AG09309 (cell line): ENCODE data around the gene NOL4L.

ENCODE experiments used
- DNase-seq: peaks from one replicate; pipeline ENCODE4 v3.0.0-alpha.2; 2010; ENCODE audit warnings: low read depth
- H3K4me3 ChIP-seq: 2 replicates; pipeline ENCODE4 v1.5.1; 2011; ENCODE audit warnings: mild to moderate bottlenecking, low read depth, low read length, moderate library complexity; ENCODE audit not compliant: control insufficient read depth
- TF ChIP-seq, protein P1 (sequence below): IDR thresholded peaks from 2 replicates; pipeline ENCODE4 v1.5.1; 2011; ENCODE audit warnings: mild to moderate bottlenecking, low read depth, low read length, inconsistent platforms; ENCODE audit not compliant: insufficient read depth, control insufficient read depth; ENCODE audit errors: missing control alignments

Gene NOL4L

DNA sequence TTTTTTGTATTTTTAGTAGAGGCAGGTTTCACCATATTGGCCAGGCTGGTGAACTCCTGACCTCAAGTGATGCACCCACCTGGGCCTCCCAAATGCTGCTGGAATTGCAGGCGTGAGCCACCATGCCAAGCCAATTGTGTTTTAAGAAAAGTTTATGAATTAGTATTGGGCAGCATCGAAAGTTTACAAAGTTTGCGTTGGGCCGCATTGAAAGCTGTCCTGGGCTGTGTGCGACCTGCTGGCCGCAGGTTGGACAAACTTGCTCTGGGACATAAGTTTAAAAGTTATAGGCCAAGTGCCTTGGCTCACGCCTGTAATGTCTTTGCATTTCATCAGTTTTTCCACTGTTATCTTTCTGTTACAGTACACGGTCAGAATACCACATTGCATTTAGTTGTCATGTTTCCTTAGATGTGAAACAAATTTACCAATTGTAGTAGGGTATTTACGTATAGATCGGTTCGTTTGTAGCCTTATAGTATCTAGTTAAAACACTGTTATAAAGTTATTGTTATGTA is 187.5 kb downstream of the NOL4L start:
- DNase-seq: no peak
- H3K4me3 ChIP-seq: no peak overlapping the region
- TF ChIP-seq, protein P1, sequence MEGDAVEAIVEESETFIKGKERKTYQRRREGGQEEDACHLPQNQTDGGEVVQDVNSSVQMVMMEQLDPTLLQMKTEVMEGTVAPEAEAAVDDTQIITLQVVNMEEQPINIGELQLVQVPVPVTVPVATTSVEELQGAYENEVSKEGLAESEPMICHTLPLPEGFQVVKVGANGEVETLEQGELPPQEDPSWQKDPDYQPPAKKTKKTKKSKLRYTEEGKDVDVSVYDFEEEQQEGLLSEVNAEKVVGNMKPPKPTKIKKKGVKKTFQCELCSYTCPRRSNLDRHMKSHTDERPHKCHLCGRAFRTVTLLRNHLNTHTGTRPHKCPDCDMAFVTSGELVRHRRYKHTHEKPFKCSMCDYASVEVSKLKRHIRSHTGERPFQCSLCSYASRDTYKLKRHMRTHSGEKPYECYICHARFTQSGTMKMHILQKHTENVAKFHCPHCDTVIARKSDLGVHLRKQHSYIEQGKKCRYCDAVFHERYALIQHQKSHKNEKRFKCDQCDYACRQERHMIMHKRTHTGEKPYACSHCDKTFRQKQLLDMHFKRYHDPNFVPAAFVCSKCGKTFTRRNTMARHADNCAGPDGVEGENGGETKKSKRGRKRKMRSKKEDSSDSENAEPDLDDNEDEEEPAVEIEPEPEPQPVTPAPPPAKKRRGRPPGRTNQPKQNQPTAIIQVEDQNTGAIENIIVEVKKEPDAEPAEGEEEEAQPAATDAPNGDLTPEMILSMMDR: no peak

DNA sequence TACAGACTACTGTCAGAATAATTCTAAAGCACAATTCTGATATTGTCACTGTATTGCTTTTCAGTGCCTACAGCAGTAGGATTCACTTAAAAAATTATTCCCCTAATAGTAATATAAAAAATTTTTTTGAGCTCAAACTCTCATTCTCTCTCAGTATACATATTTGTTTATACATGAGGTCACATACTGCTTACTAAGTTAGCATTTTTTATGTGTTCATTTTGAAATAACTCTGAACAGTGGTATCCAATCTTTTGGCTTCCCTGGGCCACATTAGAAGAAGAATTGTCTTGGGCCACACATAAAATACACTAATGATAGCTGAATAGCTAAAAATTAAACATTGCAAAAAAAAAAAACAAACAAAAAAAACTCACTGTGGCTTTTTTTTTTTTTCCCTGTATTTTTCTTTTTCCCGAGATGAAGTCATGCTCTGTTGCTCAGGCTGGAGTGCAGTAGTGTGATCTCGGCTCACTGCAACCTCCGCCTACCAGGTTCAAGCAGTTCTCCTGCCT is 188.4 kb downstream of the NOL4L start:
- TF ChIP-seq, protein P1: no peak
- DNase-seq: no peak
- no peak overlapping the region for H3K4me3 ChIP-seq

DNA sequence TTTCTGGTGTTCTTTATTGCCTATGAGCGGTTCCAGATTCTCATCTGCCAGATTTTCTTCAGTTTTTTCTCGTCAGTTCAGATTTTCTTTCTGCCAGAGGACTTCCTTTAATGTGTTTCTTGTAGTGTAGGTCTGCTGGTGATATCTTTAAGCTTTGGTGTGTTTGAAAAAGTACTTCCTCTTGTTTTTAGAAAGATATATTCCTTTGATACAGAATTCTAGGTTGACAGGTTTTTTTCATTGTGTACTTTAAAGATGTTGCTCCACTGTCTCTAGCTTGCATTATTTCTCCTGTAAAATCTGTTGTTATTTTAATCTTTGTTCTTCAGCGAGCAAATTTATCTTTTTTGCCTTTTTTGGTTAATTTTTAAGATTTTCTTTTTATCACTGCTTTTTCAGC is 190.1 kb downstream of the NOL4L start:
- H3K4me3 ChIP-seq: no peak overlapping the region
- no peak for DNase-seq
- TF ChIP-seq, protein P1: no peak
